ENCODE data around the gene PTCD1.
A peak's percentile ranks its signal among the peaks of the same experiment; 100 is the strongest.

The PTCD1 gene

GRCh38 chr7:99408379-99409191, 30.0 kb downstream of the PTCD1 start, which contains the start of the genes BUD31 and PDAP1:
Gene BUD31, plus strand, starts transcription at chr7:99408969. Its CDS starts 2,124 bp downstream, at chr7:99411093.
Gene PDAP1, minus strand, starts transcription at chr7:99408597. Its CDS starts 49 bp downstream, at chr7:99408548.
- TF ChIP-seq CTCF (conservative IDR thresholded peaks at IDR 0.05; ENCODE audit: low read depth, low read length) = no peak
- DNase-seq (ENCODE audit: low read depth) = peak; percentile 84
- H3K4me3 ChIP-seq (ENCODE audit: low read length) = peak within 1 kb of the TSS; percentile 99

- DNase-seq (ENCODE audit: low read depth) = peak; percentile 39
- H3K4me3 ChIP-seq (ENCODE audit: low read length) = peak overlapping the region; percentile 99
- TF ChIP-seq CTCF (conservative IDR thresholded peaks at IDR 0.05; ENCODE audit: low read depth, low read length) = no peak
These were observed 30.7 kb downstream of the PTCD1 start for GRCh38 chr7:99407872-99408378.

DNA sequence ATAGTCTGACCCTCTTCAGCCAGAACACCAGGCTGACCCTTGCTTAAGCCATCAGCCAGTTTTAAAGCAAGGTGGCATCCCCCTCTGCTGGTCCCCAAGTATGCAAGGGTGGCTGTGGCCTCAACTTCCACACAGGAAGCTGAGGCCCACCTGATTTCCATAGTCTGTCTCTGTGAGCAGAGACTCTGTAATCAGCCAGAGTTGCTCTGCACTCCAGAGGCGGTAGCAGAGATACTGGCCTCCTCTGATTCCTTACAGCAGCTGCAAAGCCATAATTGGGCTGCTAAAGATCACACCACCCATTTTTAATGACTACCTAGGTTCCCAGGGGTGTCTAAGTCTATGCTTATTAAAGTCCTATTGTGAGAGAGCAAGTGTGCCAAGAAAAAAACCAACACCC, 32.0 kb downstream of the PTCD1 start:
- TF ChIP-seq CTCF (conservative IDR thresholded peaks at IDR 0.05; ENCODE audit: low read depth, low read length) = no peak
- H3K4me3 ChIP-seq (ENCODE audit: low read length) = no peak overlapping the region
- DNase-seq (ENCODE audit: low read depth) = no peak

- no peak for TF ChIP-seq CTCF (conservative IDR thresholded peaks at IDR 0.05; ENCODE audit: low read depth, low read length)
- DNase-seq (ENCODE audit: low read depth) = no peak
- H3K4me3 ChIP-seq (ENCODE audit: low read length) = no peak overlapping the region
These were observed 33.6 kb downstream of the PTCD1 start for GRCh38 chr7:99404977-99405320.

GRCh38 chr7:99404235-99404976, 34.2 kb downstream of the PTCD1 start:
- no peak for TF ChIP-seq CTCF (conservative IDR thresholded peaks at IDR 0.05; ENCODE audit: low read depth, low read length)
- H3K4me3 ChIP-seq (ENCODE audit: low read length) = no peak overlapping the region
- DNase-seq (ENCODE audit: low read depth) = no peak

DNA sequence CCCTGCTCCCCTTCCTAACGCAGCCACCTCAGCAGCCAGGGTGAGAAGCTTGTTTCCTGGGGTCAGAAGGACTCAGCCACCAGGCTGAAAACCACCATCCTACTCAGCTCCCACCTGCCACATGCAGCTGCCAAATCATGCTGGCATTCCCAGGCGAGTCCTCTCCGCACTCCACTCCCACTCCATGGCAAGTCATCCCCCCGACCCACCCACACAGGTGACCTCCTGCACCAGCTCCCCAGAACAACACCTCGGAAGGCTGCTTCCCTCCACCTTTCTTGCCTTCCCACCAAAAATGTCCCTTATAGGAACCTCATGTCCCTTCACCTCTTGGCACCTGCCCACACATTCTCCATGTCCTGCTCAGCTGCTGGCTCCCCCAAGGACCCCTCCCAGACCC, 34.8 kb downstream of the PTCD1 start:
- H3K4me3 ChIP-seq (ENCODE audit: low read length) = no peak overlapping the region
- DNase-seq (ENCODE audit: low read depth) = no peak

More for the DNA sequence above, 34.8 kb downstream of the PTCD1 start:
- no peak for TF ChIP-seq CTCF (conservative IDR thresholded peaks at IDR 0.05; ENCODE audit: low read depth, low read length)
